ENCODE measurements around the gene RXYLT1. TPM values are rescaled to one million over a fixed set of nuclear protein-coding genes. Genes with fewer than 3 reads are reported as not detected.
"Not testable (repeated sequence)": the region's sequence is repeated elsewhere in the genome, so short reads cannot be mapped to it uniquely, and the experiment has no call there.

Gene RXYLT1
- total RNA-seq, 2 donors from 2014 or later, result 9.7 to 11.0 TPM

DNA sequence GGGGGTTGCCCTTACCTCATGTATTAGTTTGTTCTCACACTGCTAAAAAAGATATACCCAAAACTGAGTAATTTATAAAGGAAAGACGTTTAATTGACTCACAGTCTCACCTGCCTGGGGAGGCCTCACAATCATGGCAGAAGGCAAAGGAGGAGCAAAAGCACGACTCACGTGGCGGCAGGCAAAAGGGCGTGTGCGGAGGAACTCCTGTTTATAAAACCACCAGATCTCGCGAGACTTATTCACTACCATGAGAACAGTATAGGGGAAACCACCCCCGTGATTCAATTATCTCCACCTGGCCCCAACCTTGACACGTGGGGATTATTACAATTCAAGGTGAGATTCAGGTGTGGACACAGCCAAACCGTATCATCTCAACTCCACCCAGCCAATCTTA is 33.2 kb upstream of the RXYLT1 start:
- H3K27me3 ChIP-seq (ENCODE audit: control insufficient read depth, insufficient read depth, low read length, poor library complexity, severe bottlenecking); H3K4me3 ChIP-seq (ENCODE audit: low read length); H3K9me3 ChIP-seq (ENCODE audit: control insufficient read depth, low read length); H3K27me3 Mint-ChIP-seq (ENCODE audit: insufficient read depth); H3K4me1 Mint-ChIP-seq; H3K36me3 ChIP-seq (ENCODE audit: control insufficient read depth, insufficient read depth, low read length); H3K9ac ChIP-seq (ENCODE audit: extremely low read depth, low read length, poor library complexity, severe bottlenecking); H3K27ac ChIP-seq (ENCODE audit: low read depth, low read length); H3K27ac Mint-ChIP-seq; H3K9me3 Mint-ChIP-seq; H3K4me1 ChIP-seq (ENCODE audit: control insufficient read depth, insufficient read depth, low read length); H3K36me3 Mint-ChIP-seq (ENCODE audit: low read depth); H3K4me3 Mint-ChIP-seq; DNase-seq: not testable (repeated sequence)
- WGBS, 2 experiments (ENCODE audit: insufficient coverage in 1 of 2, insufficient read length in 1 of 2), result 67 to 78% methylated on average over 5 to 8 of the region's 11 CpGs

- H3K9me3 ChIP-seq (ENCODE audit: control insufficient read depth, low read length); H3K9me3 Mint-ChIP-seq; H3K4me3 ChIP-seq (ENCODE audit: low read length); H3K4me1 Mint-ChIP-seq; H3K4me1 ChIP-seq (ENCODE audit: control insufficient read depth, insufficient read depth, low read length); H3K9ac ChIP-seq (ENCODE audit: extremely low read depth, low read length, poor library complexity, severe bottlenecking); H3K36me3 Mint-ChIP-seq (ENCODE audit: low read depth); H3K27ac Mint-ChIP-seq; H3K27me3 Mint-ChIP-seq (ENCODE audit: insufficient read depth); H3K27me3 ChIP-seq (ENCODE audit: control insufficient read depth, insufficient read depth, low read length, poor library complexity, severe bottlenecking); DNase-seq; H3K36me3 ChIP-seq (ENCODE audit: control insufficient read depth, insufficient read depth, low read length); H3K27ac ChIP-seq (ENCODE audit: low read depth, low read length); H3K4me3 Mint-ChIP-seq: not testable (repeated sequence)
Measured at GRCh38 chr12:63747136-63747535, 32.6 kb upstream of the RXYLT1 start.

GRCh38 chr12:63747553-63747952 is 32.2 kb upstream of the RXYLT1 start:
- no peaks in the 10 kb centered on the region for H3K36me3 Mint-ChIP-seq (ENCODE audit: low read depth)
- no peaks in the 10 kb centered on the region for H3K27me3 ChIP-seq (ENCODE audit: control insufficient read depth, insufficient read depth, low read length, poor library complexity, severe bottlenecking)
- no peaks in the 10 kb centered on the region for H3K4me1 Mint-ChIP-seq
- no peaks in the 10 kb centered on the region for H3K27me3 Mint-ChIP-seq (ENCODE audit: insufficient read depth)
- no peak overlapping the region for H3K9ac ChIP-seq (ENCODE audit: extremely low read depth, low read length, poor library complexity, severe bottlenecking)
- H3K4me3 Mint-ChIP-seq, result no peak overlapping the region
- no peaks in the 10 kb centered on the region for H3K9me3 Mint-ChIP-seq
- H3K4me3 ChIP-seq (ENCODE audit: low read length), result no peak overlapping the region
- H3K27ac ChIP-seq (ENCODE audit: low read depth, low read length), result no peak overlapping the region
- 90 to 95% methylated on average over 3 to 5 of the region's 5 CpGs for WGBS, 2 experiments (ENCODE audit: insufficient coverage in 1 of 2, insufficient read length in 1 of 2)
- DNase-seq, result no peak
- H3K9me3 ChIP-seq (ENCODE audit: control insufficient read depth, low read length), result no peaks in the 10 kb centered on the region
- H3K4me1 ChIP-seq (ENCODE audit: control insufficient read depth, insufficient read depth, low read length), result no peaks in the 10 kb centered on the region
- H3K36me3 ChIP-seq (ENCODE audit: control insufficient read depth, insufficient read depth, low read length), result no peaks in the 10 kb centered on the region
- TF ChIP-seq CTCF (conservative IDR thresholded peaks at IDR 0.05), result no peak
- no peak overlapping the region for H3K27ac Mint-ChIP-seq

DNA sequence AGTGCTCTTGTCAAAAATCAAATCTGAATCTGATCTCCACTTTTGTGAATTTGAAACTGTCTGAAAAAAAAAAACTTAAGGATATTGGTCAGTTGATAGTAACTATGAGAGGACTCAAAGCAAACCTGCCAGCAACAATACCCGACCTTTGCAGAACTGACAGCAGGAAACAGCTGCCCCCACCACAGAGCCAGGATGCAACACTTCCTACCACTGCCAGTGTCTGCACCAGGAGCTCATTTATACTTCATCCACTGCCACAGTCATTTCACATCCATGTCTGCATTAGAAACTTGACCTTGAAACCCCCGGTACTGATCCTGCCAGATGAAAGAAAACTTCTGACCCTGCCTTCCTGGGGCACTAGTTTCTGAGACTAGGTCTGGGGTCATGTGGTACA is 27.4 kb upstream of the RXYLT1 start:
- TF ChIP-seq CTCF (conservative IDR thresholded peaks at IDR 0.05), result no peak
- Histone ChIP-seq H3K36me3 (ENCODE audit: control insufficient read depth, insufficient read depth, low read length) (no peaks in the 10 kb centered on the region), H3K27me3 (ENCODE audit: control insufficient read depth, insufficient read depth, low read length, poor library complexity, severe bottlenecking) (no peaks in the 10 kb centered on the region), H3K27ac (ENCODE audit: low read depth, low read length) (no peak overlapping the region), H3K4me1 (ENCODE audit: control insufficient read depth, insufficient read depth, low read length) (no peaks in the 10 kb centered on the region), H3K9me3 (ENCODE audit: control insufficient read depth, low read length) (no peaks in the 10 kb centered on the region), H3K9ac (ENCODE audit: extremely low read depth, low read length, poor library complexity, severe bottlenecking) (no peak overlapping the region), H3K4me3 (ENCODE audit: low read length) (no peak overlapping the region)
- WGBS, 2 experiments (ENCODE audit: insufficient coverage in 1 of 2, insufficient read length in 1 of 2), result 86 to 100% methylated on average over 2 of the region's 2 CpGs
- Mint-ChIP-seq H3K27me3 (ENCODE audit: insufficient read depth) (no peaks in the 10 kb centered on the region), H3K4me3 (no peak overlapping the region), H3K9me3 (no peaks in the 10 kb centered on the region), H3K36me3 (ENCODE audit: low read depth) (no peaks in the 10 kb centered on the region), H3K27ac (no peak overlapping the region), H3K4me1 (peaks cover 7% of the 10 kb centered on the region)
- DNase-seq, result no peak
